UCSD-AML1 (cell line): ENCODE results near the gene ZNF398.
"Not testable (repeated sequence)": the region's sequence is repeated elsewhere in the genome, so short reads cannot be mapped to it uniquely, and the experiment has no call there.

Experiments
- DNase-seq: peaks from one replicate; lab custom pipeline; 2025; ENCODE audit not compliant: unreplicated experiment; lab: John Stamatoyannopoulos, UW

ZNF398 gene

DNA sequence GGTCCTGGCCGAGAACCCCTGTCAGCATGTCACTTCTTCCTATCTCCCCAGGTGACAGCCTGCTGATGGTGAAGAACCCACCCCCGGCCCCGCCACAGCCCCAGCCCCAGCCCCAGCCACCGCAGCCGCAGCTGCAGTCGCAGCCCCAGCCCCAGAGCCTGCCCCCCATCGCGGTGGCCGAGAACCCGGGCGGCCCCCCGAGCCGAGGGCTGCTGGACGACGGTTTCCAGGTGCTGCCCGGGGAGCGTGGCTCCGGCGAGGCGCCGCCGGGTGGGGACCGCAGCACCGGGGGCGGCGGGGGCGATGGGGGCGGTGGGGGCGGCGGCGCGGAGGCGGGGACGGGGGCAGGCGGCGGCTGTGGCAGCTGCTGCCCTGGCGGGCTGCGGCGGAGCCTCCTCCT, 76.5 kb downstream of the ZNF398 start:
- DNase-seq, result no peak

DNA sequence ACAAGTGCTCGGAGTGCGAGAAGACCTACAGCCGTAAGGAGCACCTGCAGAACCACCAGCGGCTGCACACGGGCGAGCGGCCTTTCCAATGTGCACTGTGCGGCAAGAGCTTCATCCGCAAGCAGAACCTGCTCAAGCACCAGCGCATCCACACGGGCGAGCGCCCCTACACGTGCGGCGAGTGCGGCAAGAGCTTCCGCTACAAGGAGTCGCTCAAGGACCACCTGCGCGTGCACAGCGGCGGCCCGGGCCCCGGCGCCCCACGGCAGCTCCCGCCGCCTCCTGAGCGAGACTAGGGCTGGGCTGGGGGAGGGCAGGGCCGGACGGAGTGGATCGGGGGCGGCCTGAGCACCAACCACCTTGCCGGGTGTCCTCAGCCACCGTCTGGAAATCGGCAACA, 77.1 kb downstream of the ZNF398 start:
- no peak for DNase-seq

DNA sequence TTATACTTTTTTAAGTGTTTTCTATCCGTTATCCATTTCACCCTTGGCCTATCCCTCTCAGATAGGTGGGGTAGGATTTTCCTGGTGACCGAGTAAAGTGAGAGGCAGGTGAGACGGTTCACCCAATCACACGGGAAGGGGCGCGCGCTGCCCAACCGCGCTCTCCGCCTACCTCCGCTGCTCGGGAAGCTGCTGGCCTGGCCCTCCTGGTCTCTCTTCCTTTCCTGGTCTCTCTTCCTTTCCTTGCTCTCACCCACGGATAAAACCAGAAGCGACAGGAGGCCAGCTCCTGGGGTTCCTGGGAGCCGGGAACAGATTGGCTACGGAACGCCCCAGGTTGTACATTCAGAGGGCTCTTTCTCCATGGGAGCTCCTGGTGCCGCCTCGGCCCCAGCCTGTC, 77.9 kb downstream of the ZNF398 start:
- DNase-seq, result no peak

DNA sequence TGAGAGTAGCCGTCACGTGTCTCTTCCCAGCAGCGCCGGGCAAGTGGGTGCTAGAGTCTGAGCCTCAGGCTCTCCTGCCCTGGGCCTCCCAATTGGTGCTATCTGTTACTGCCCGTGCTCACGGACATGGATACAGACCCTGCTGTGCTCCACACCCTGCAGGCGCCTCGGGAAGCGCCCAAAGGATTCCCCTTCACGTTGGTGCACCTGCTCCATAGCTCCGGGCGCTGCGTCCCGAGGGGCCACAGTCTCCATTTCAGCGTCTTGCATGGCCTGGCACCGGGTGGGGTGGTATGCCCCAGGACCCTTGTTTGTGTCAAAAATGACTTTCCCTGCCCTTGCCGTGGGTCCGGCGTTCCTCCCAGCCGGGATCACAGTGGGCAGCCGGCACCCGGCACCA, 78.4 kb downstream of the ZNF398 start:
- DNase-seq, result no peak

DNA sequence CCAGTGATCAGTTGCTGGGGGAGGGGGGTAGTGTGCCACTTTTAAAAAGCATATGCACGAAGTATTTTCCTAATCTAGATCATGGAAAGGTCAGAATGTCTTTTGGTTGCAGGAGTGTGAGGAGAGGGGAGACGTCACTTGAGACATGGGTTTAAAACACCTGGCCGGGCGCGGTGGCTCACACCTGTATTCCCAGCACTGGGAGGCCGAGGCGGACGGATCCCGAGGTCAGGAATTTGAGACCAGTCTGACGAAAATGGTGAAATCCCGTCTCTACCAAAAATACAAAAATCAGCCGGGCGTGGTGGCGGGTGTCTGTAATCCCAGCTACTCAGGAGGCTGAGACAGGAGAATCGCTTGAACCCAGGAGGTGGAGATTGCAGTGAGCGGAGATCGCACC, 79.1 kb downstream of the ZNF398 start:
- not testable (repeated sequence) for DNase-seq

DNA sequence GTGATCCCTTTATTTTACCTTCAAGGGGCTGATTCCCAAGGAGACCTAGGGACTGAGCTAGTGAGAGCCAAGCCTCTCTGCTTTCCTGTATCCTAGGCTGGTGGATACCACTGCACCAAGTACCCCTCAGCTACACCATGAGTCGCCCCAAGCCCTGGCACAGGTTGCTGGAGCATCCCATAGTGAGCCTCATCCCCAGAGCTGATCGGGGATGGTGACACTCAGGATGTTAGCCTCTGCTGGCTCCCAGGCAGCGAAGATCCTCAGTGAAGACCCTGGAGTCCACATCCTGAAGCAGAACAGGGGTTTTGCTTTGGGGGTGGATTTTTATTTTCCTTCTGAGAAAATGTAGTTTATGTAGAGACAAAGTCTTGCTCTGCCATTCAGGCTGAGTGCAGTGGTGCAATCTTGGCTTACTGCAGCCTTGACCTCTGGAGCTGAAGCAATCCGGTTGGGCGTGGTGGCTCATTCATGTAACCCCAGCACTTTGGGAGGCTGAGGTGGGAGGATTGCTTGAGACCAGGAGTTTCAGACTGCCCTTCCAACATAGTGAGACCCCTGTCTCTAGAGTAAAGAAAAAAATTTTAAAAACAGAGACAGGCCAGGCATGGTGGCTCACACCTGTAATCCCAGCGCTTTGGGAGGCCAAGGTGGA, 79.7 kb downstream of the ZNF398 start:
- no peak for DNase-seq

DNA sequence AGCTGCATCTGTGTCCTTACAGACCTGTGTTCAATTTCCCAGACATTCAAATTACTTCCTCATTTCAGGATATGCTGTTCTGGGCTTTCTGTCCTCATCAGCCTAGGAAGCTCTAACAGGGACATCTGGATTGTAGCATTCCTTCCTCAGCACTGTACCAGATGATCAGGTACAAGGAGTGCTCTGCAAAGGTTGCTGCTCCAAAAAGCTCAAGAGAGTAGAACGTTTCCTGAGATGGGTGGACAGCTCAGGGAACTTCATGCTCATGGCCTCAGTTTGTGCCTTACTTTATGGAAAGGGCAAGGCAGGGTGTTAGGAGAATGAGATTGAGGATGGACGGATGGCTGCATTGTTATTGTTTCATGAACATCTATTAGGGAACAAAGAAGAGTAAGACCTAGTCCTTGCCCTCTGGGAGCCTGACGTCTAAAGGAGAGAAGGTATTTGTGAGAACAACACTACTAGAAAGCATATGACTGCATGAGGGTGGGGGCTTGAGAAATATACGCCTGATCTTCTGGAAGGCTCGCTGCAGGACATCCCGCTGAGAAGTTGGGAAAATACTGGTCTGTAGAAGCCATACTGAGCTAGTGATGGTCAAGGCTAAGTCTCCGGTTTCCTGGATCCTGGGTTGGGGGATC, 81.7 kb downstream of the ZNF398 start:
- DNase-seq, result no peak

DNA sequence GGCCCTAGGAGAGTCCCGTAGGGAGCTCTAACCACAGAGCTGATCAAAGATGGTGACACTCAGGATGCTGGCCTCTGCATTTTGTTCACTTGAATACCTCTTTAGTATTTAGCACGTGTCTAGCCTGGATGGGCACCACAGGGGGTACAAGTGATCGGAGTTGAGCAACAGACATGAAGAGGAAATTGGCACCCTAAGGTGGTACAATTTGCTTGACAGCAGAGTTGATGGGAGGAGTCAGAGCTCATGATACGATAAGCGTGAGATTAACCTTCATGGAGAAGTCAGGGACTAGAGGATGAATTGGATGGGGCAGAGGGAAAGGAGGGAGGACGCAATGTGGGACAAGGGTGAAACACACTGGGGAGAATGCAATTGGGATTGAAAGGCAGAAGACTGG, 82.3 kb downstream of the ZNF398 start:
- no peak for DNase-seq

DNA sequence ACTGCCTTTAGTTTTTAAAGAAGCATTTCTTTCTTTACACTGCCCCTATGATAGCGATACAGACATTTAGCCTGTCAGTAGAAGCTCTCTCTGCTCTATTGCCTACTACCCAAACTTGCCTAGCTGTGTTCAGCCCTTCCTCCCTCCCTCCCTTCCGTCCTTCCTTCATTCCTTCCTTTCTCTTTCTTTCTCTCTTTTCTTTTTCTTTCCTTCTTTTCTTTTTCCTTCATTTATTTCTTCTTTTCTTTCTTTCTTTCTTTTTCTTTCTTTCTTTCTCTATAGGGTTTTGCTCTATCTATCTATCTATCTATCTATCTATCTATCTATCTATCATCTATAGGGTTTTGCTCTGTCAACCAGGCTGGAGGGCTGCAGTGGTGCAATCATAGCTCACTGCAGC, 85.1 kb downstream of the ZNF398 start:
- no peak for DNase-seq
